K562 (cell line): Measurements from ENCODE around the gene LPCAT3. TPM values are rescaled to one million over a fixed set of nuclear protein-coding genes. Genes with fewer than 3 reads are reported as not detected.

Source experiments
- ATAC-seq: fragments of 200-7000 bp; cut with Tn5 transposase; 3 replicates; pipeline ENCODE4 v1.9.1; 2020; ENCODE audit warnings: moderate library complexity
- BruUV-seq: library from RNA; stranded (reverse); fragments of 400-500 nt; replicated peaks from 2 replicates; lab custom pipeline; 2021; lab: Mats Ljungman, UMichigan
- CTCF ChIA-PET: fragments of 300-600 bp; formaldehyde crosslinking; extraction: SDS; loops from one replicate; lab custom pipeline; 2021; ENCODE audit warnings: low intra/inter-chr PET ratio; lab: Yijun Ruan, JAX
- POLR2A ChIA-PET: fragments of 300-600, 350-650 bp; sonication (Branson Sonifier 250); formaldehyde crosslinking; extraction: SDS; loops from one replicate; lab custom pipeline; 2021; ENCODE audit warnings: antibody characterized with exemption, inconsistent platforms; lab: Yijun Ruan, JAX
- DNase-seq, 4 experiments: peaks; one replicate each; pipeline versions ENCODE4 v3.0.0 to v3.0.0-alpha.2; 2011 to 2018; ENCODE audit warnings: low spot score in 3 of 4, mixed read lengths in 3 of 4; ENCODE audit errors: extremely low read depth in 1 of 4
- FAIRE-seq: peaks from 2 replicates; lab custom pipeline; 2011; peaks lifted over from hg19 to GRCh38; lab: Jason Lieb, UNC
- H2AFZ ChIP-seq: 2 replicates; pipeline ENCODE4 v1.6.0; 2011; ENCODE audit warnings: low read depth, low read length, control low read depth, inconsistent platforms
- H3K27ac ChIP-seq: fragments of 200-600 bp; 3 replicates; pipeline ENCODE4 v1.8.0; 2011; ENCODE audit warnings: low read depth, mild to moderate bottlenecking, control low read depth, inconsistent platforms, low read length, moderate library complexity, mixed read lengths; ENCODE audit errors: extremely low read depth
- H3K27me3 ChIP-seq, 2 experiments: fragments of 300-600 bp in 1 of 2; 2 replicates in 1 of 2; 3 replicates in 1 of 2; pipeline versions ENCODE4 v1.6.0 to v1.8.0; 2011; ENCODE audit warnings: inconsistent platforms in 2 of 2, low read length in 2 of 2, mild to moderate bottlenecking in 1 of 2, mixed read lengths in 1 of 2, moderate library complexity in 1 of 2; ENCODE audit not compliant: control insufficient read depth in 2 of 2, insufficient read depth in 2 of 2
- H3K36me3 ChIP-seq: fragments of 300-600 bp; 3 replicates; pipeline ENCODE4 v1.8.0; 2011; ENCODE audit warnings: mild to moderate bottlenecking, low read length, inconsistent platforms; ENCODE audit not compliant: control insufficient read depth, insufficient read depth
- H3K4me1 ChIP-seq, 2 experiments: fragments of 200-600 bp in 1 of 2; replicated peaks in 1 of 2; 2 replicates in 1 of 2; 3 replicates in 1 of 2; pipeline versions ENCODE4 v1.5.1 to v1.8.0; 2011; ENCODE audit warnings: inconsistent platforms in 2 of 2, low read length in 2 of 2, mild to moderate bottlenecking in 1 of 2, mixed read lengths in 1 of 2, moderate library complexity in 1 of 2; ENCODE audit not compliant: control insufficient read depth in 2 of 2, insufficient read depth in 2 of 2
- H3K4me2 ChIP-seq: 2 replicates; pipeline ENCODE4 v1.6.1; 2011; ENCODE audit warnings: low read length, control low read depth, inconsistent platforms, mixed read lengths; ENCODE audit not compliant: insufficient read depth
- H3K4me3 ChIP-seq: fragments of 200-600 bp; sonication (generic), shearing (Covaris generic); 2 replicates; pipeline ENCODE4 v1.5.1; 2016; ENCODE audit warnings: control low read depth, inconsistent platforms
- H3K79me2 ChIP-seq: fragments of 200-600 bp; 3 replicates; pipeline ENCODE4 v1.8.0; 2011; ENCODE audit warnings: low read length, inconsistent platforms; ENCODE audit not compliant: control insufficient read depth, insufficient read depth
- H3K9ac ChIP-seq, 2 experiments: 2 replicates each; pipeline versions ENCODE4 v1.6.0 to v1.6.1; 2011; ENCODE audit warnings: low read depth in 2 of 2, low read length in 2 of 2, control low read depth in 1 of 2, inconsistent platforms in 1 of 2, mild to moderate bottlenecking in 1 of 2, mixed read lengths in 1 of 2; ENCODE audit not compliant: insufficient read depth in 1 of 2
- H3K9me1 ChIP-seq: one replicate; pipeline ENCODE4 v1.6.0; 2011; ENCODE audit warnings: inconsistent platforms, mild to moderate bottlenecking, low read length, moderate library complexity; ENCODE audit not compliant: control insufficient read depth, insufficient read depth
- H3K9me3 ChIP-seq: replicated peaks from 2 replicates; pipeline ENCODE4 v1.5.1; 2011; ENCODE audit warnings: low read depth, low read length, inconsistent platforms; ENCODE audit not compliant: control insufficient read depth, insufficient read depth
- H4K20me1 ChIP-seq: replicated peaks from 2 replicates; pipeline ENCODE4 v1.6.1; 2011; ENCODE audit warnings: low read length, inconsistent platforms, mixed read lengths; ENCODE audit not compliant: control insufficient read depth, insufficient read depth
- CREM ChIP-seq: IDR thresholded peaks from 2 replicates; pipeline ENCODE4 v1.6.1; 2014; ENCODE audit warnings: antibody characterized with exemption, low read depth
- KAT7 ChIP-seq: sonication (generic); formaldehyde crosslinking; IDR thresholded peaks from 2 replicates; pipeline ENCODE4 v1.8.0; 2022; ENCODE audit warnings: missing genetic modification reagents, mild to moderate bottlenecking, borderline replicate concordance
- NFIX ChIP-seq: fragments of 250-450 bp; sonication (Bioruptor Pico); IDR thresholded peaks from 2 replicates; pipeline ENCODE4 v1.4.0; 2020; ENCODE audit warnings: low read depth, mild to moderate bottlenecking, moderate library complexity
- PHF8 ChIP-seq: fragments of 200-600 bp; sonication (generic); IDR thresholded peaks from 2 replicates; pipeline ENCODE4 v1.6.1; 2012; ENCODE audit warnings: mixed run types, mild to moderate bottlenecking, inconsistent platforms, low read length, moderate library complexity, borderline replicate concordance
- SAFB ChIP-seq: fragments of 200-400 bp; formaldehyde crosslinking; IDR thresholded peaks from 2 replicates; pipeline ENCODE4 v1.6.1; 2017; ENCODE audit warnings: low read depth, low read length, borderline replicate concordance
- ZNF282 ChIP-seq: sonication (generic); formaldehyde crosslinking; IDR thresholded peaks from 2 replicates; pipeline ENCODE4 v1.8.1; 2023; ENCODE audit warnings: missing genetic modification reagents
- ZNF347 ChIP-seq: fragments of 450-650 bp; formaldehyde crosslinking; IDR thresholded peaks from 2 replicates; pipeline ENCODE4 v1.4.0; 2020; ENCODE audit warnings: low read depth, mild to moderate bottlenecking, moderate library complexity
- ZNF507 ChIP-seq: conservative IDR thresholded peaks from 2 replicates; pipeline ENCODE4 v1.6.1; 2017; ENCODE audit warnings: missing genetic modification characterization, missing compliant biosample characterization
- WGBS: fragments of 100-300 bp; shearing (Covaris generic); methylation state at CpG from one replicate; pipeline ENCODE4 v1.1.6; 2016; ENCODE audit warnings: low coverage, mixed read lengths; ENCODE audit not compliant: insufficient coverage; ENCODE audit errors: missing lambda C conversion rate; 5-methylcytosine and 5-hydroxymethylcytosine counted together
- in situ Hi-C: fragments of 300-500 bp; cut with MboI; formaldehyde crosslinking; loops from 4 replicates; pipeline ENCODE4 v1.15.0; 2018; ENCODE audit warnings: inconsistent platforms, mixed read lengths
- intact Hi-C: fragments of 100-400 bp; cut with micrococcal nuclease; formaldehyde crosslinking; loops from 2 replicates; pipeline ENCODE4 v1.14.2; 2022
- polyA plus RNA-seq, 8 experiments: library from polyadenylated mRNA; depleted of rRNA in 4 of 8; stranded (reverse) in 5 of 8; unstranded in 3 of 8; fragments of >200 nt; fragmentation: Nextera tagmentation in 2 of 8; fragmentation: Illumina TruSeq in 1 of 8; extraction: Ambion mirVana in 2 of 8; extraction: Trizol in 1 of 8; gene quantifications; 2 replicates each; pipeline versions ENCODE4 v1.2.1 to v1.2.3, GENCODE V29; 2011 to 2014; ENCODE audit warnings: inconsistent platforms in 1 of 8, missing spikeins in 1 of 8
- total RNA-seq, 7 experiments: library from RNA; depleted of rRNA in 6 of 7; stranded (reverse); fragments of >200 nt in 6 of 7; fragmentation: Illumina TruSeq in 2 of 7; extraction: Trizol in 2 of 7; gene quantifications; 2 replicates each; pipeline versions ENCODE4 v1.2.1 to v1.2.3, GENCODE V29; 2011 to 2021; ENCODE audit warnings: low replicate concordance in 1 of 7

The LPCAT3 gene
- total and polyA plus RNA-seq, 9 of the 15 experiments (the other 6 are each of a cell fraction or from before 2014, with no cell fraction given), result 4.9 to 52.5 (median 25.3) TPM

- H2AFZ ChIP-seq, result no peak overlapping the region
- BruUV-seq, result no TSS peak
- H3K9me3 ChIP-seq, result no peaks in the 10 kb centered on the region
- no peaks in the 10 kb centered on the region for H3K79me2 ChIP-seq
- no peaks in the 10 kb centered on the region for H3K27me3 ChIP-seq
- DNase-seq (no peak), ATAC-seq (no peak), FAIRE-seq (no peak)
- H3K4me2 ChIP-seq, result no peak overlapping the region
- no peak overlapping the region for H3K4me3 ChIP-seq
- 80% methylated on average over 4 of the region's 15 CpGs for WGBS
- no peak for TF ChIP-seq ZNF347 (CRISPR knock-in tag)
- TF ChIP-seq PHF8, result 0 out of 2 replicates have a peak, but pooled peaks have one; percentile 6
- CTCF ChIA-PET, result no interaction called here
- POLR2A ChIA-PET, result interaction anchor here (1.2 kb wide), 1 partner anchor 32 kb away, joined by 3 read pairs; no protein-coding TSS in a partner anchor
- peaks cover 8 to 54% of the 10 kb centered on the region in 2 experiments for H3K4me1 ChIP-seq
- H3K9me1 ChIP-seq, result no peaks in the 10 kb centered on the region
- no peak overlapping the region for H3K27ac ChIP-seq
- in situ Hi-C loops, result no loop called here
- intact Hi-C loops, result no loop called here
- H4K20me1 ChIP-seq, result no peaks in the 10 kb centered on the region
- H3K36me3 ChIP-seq, result no peaks in the 10 kb centered on the region
- peak overlapping the region in 1 of 2 experiments; percentile 60; a peak in 2 of 4 replicates for H3K9ac ChIP-seq
Observed at GRCh38 chr12:6952863-6953441, 65.3 kb downstream of the LPCAT3 start.

- WGBS, result 84% methylated on average over 9 of the region's 22 CpGs
- no TSS peak for BruUV-seq
- Histone ChIP-seq H3K9me1 (no peaks in the 10 kb centered on the region), H3K9ac (peak overlapping the region in 1 of 2 experiments; percentile 78; a peak in 2 of 4 replicates), H3K27ac (no peak overlapping the region), H3K4me1 (peaks cover 8 to 54% of the 10 kb centered on the region in 2 experiments), H3K27me3 (no peaks in the 10 kb centered on the region), H3K4me3 (no peak overlapping the region), H4K20me1 (no peaks in the 10 kb centered on the region), H2AFZ (no peak overlapping the region), H3K36me3 (no peaks in the 10 kb centered on the region), H3K79me2 (no peaks in the 10 kb centered on the region), H3K9me3 (no peaks in the 10 kb centered on the region), H3K4me2 (no peak overlapping the region)
- no peak for FAIRE-seq
- intact Hi-C loops, result no loop called here
- ChIA-PET POLR2A (interaction anchor here (0.7 to 1.2 kb wide), 2 partner anchors 9 to 31 kb away, joined by 3 read pairs; no protein-coding TSS in a partner anchor), CTCF (interaction anchor here (0.5 kb wide), 1 partner anchor 21 kb away, joined by 5 read pairs; no protein-coding TSS in a partner anchor)
- TF ChIP-seq SAFB, result no peak
- no peak for TF ChIP-seq NFIX
- TF ChIP-seq KAT7 (CRISPR knock-in tag), result no peak
- no peak for TF ChIP-seq ZNF282 (CRISPR knock-in tag)
- TF ChIP-seq ZNF507 (tag), result no peak
- no peak for TF ChIP-seq CREM
- in situ Hi-C loops, result no loop called here
- no peak for ATAC-seq
- no peak for DNase-seq
Observed at GRCh38 chr12:6952121-6952862, 66.0 kb downstream of the LPCAT3 start.
